Activated B cell treated with CpG ODN at 0.5 μM for 24 hours (primary cell): ENCODE measurements around the gene IL11RA. TPM values are rescaled to one million over a fixed set of nuclear protein-coding genes. Genes with fewer than 3 reads are reported as not detected.

Experiments used
- ATAC-seq: fragments of 200-7000 bp; cut with Tn5 transposase; one replicate; pipeline ENCODE4 v1.10.0; 2021; ENCODE audit warnings: low read depth, mild to moderate bottlenecking, moderate library complexity
- CTCF ChIA-PET: fragments of 350-600 bp; sonication (Branson Sonifier 250); formaldehyde crosslinking; loops from one replicate; lab custom pipeline; 2021; ENCODE audit warnings: antibody characterized with exemption; lab: Charles Lee
- POLR2A ChIA-PET: fragments of 350-600 bp; sonication (Branson Sonifier 250); formaldehyde crosslinking; loops from one replicate; lab custom pipeline; 2021; ENCODE audit warnings: antibody characterized with exemption; lab: Charles Lee
- DNase-seq: peaks from one replicate; pipeline ENCODE4 v3.0.0; 2022
- H3K27ac Mint-ChIP-seq: one replicate; pipeline ENCODE4 v1.8.0; 2020; ENCODE audit warnings: mixed read lengths
- H3K27me3 Mint-ChIP-seq: one replicate; pipeline ENCODE4 v1.8.0; 2021; ENCODE audit warnings: mixed read lengths
- H3K36me3 Mint-ChIP-seq: one replicate; pipeline ENCODE4 v1.8.0; 2021; ENCODE audit warnings: low read depth, mixed read lengths
- H3K4me1 Mint-ChIP-seq: one replicate; pipeline ENCODE4 v1.8.0; 2021; ENCODE audit warnings: mixed read lengths
- H3K4me3 Mint-ChIP-seq: one replicate; pipeline ENCODE4 v1.8.0; 2020; ENCODE audit warnings: mild to moderate bottlenecking, mixed read lengths
- H3K9me3 Mint-ChIP-seq: one replicate; pipeline ENCODE4 v1.8.0; 2020; ENCODE audit warnings: mixed read lengths
- intact Hi-C: fragments of 100-400 bp; cut with micrococcal nuclease; formaldehyde crosslinking; loops from one replicate; pipeline ENCODE4 v1.15.1; 2024
- total RNA-seq: library from RNA; stranded (reverse); gene quantifications from 2 replicates; pipeline ENCODE4 v1.2.3, GENCODE V29; 2022
- TF ChIP-seq, protein P1 (sequence below): fragments of 200-600 bp; IDR thresholded peaks from one replicate; pipeline ENCODE4 v1.8.0; 2022; ENCODE audit warnings: antibody characterized with exemption, mild to moderate bottlenecking

Gene IL11RA
- total RNA-seq, 1 donor from 2014 or later, result 18.8 TPM

- Mint-ChIP-seq H3K27me3 (no peaks in the 10 kb centered on the region), H3K27ac (no peak overlapping the region), H3K9me3 (no peaks in the 10 kb centered on the region), H3K36me3 (peaks cover 12% of the 10 kb centered on the region), H3K4me1 (peaks cover 8% of the 10 kb centered on the region), H3K4me3 (no peak overlapping the region)
- intact Hi-C loops, result no loop called here
- TF ChIP-seq, protein P1, sequence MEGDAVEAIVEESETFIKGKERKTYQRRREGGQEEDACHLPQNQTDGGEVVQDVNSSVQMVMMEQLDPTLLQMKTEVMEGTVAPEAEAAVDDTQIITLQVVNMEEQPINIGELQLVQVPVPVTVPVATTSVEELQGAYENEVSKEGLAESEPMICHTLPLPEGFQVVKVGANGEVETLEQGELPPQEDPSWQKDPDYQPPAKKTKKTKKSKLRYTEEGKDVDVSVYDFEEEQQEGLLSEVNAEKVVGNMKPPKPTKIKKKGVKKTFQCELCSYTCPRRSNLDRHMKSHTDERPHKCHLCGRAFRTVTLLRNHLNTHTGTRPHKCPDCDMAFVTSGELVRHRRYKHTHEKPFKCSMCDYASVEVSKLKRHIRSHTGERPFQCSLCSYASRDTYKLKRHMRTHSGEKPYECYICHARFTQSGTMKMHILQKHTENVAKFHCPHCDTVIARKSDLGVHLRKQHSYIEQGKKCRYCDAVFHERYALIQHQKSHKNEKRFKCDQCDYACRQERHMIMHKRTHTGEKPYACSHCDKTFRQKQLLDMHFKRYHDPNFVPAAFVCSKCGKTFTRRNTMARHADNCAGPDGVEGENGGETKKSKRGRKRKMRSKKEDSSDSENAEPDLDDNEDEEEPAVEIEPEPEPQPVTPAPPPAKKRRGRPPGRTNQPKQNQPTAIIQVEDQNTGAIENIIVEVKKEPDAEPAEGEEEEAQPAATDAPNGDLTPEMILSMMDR, result no peak
- ChIA-PET CTCF (no interaction called here), POLR2A (interaction anchor here (0.9 kb wide), 1 partner anchor 10 kb away, joined by 3 read pairs; no protein-coding TSS in a partner anchor)
- no peak for DNase-seq
- no peak for ATAC-seq
These were observed 2.5 kb downstream of the IL11RA start for GRCh38 chr9:34654323-34655051.

DNA sequence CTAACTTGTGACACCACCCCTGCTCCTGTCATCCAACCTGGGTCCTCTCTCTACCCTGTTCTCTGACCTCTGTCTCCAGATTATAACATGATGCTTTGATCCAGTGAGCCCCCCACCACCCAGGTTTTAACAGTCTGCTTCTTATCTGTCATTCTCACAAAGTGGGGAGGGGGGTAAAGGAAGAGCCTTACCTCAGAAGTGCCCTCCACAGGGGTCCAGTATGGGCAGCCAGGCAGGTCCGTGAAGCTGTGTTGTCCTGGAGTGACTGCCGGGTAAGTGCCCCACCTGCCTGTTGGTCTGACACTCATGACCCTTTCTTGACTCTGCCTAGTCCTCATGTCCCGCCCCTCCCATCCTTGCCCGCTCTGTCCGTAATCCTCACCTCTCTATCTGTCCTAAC, 3.4 kb downstream of the IL11RA start:
- Mint-ChIP-seq H3K4me1 (peaks cover 8% of the 10 kb centered on the region), H3K27me3 (no peaks in the 10 kb centered on the region), H3K27ac (no peak overlapping the region), H3K36me3 (peaks cover 6% of the 10 kb centered on the region), H3K9me3 (no peaks in the 10 kb centered on the region), H3K4me3 (no peak overlapping the region)
- intact Hi-C loops, result no loop called here
- TF ChIP-seq, protein P1, result no peak
- CTCF ChIA-PET, result no interaction called here
- ATAC-seq, result no peak
- POLR2A ChIA-PET, result interaction anchor here (0.6 kb wide), 1 partner anchor 22 kb away, joined by 3 read pairs; no protein-coding TSS in a partner anchor
- no peak for DNase-seq

- Mint-ChIP-seq H3K4me1 (peaks cover 8% of the 10 kb centered on the region), H3K4me3 (no peak overlapping the region), H3K9me3 (no peaks in the 10 kb centered on the region), H3K36me3 (no peaks in the 10 kb centered on the region), H3K27ac (no peak overlapping the region), H3K27me3 (no peaks in the 10 kb centered on the region)
- CTCF ChIA-PET, result no interaction called here
- no peak for DNase-seq
- intact Hi-C loops, result no loop called here
- POLR2A ChIA-PET, result interaction anchor here (1.0 kb wide), 1 partner anchor 8 kb away, joined by 7 read pairs; no protein-coding TSS in a partner anchor
- TF ChIP-seq, protein P1, result no peak
- no peak for ATAC-seq
These were observed 5.0 kb downstream of the IL11RA start for GRCh38 chr9:34656992-34657391.

DNA sequence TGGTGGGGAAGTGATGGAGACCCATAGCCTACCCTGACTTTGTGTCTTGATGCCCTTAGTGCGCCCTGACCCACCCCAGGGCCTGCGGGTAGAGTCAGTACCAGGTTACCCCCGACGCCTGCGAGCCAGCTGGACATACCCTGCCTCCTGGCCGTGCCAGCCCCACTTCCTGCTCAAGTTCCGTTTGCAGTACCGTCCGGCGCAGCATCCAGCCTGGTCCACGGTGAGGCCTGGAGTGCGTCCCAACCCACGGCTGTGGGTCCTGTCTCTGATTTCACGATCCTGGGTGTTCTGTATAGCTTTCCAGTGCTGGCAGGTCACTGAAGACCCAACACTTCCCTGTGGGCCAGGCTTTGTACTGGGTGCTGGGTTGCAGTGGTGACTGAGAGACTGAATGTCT, 6.5 kb downstream of the IL11RA start:
- Mint-ChIP-seq H3K4me3 (no peak overlapping the region), H3K27ac (no peak overlapping the region), H3K4me1 (no peaks in the 10 kb centered on the region), H3K9me3 (no peaks in the 10 kb centered on the region), H3K27me3 (no peaks in the 10 kb centered on the region), H3K36me3 (no peaks in the 10 kb centered on the region)
- POLR2A ChIA-PET, result no interaction called here
- CTCF ChIA-PET, result interaction anchor here (0.6 to 1.4 kb wide), 2 partner anchors 12 to 33 kb away, joined by 3 read pairs; partner anchors contain the start of gene GALT
- DNase-seq, result no peak
- no peak for ATAC-seq
- intact Hi-C loops, result no loop called here
- TF ChIP-seq, protein P1, result no peak

- TF ChIP-seq, protein P1, result no peak
- POLR2A ChIA-PET, result interaction anchor here (0.6 kb wide), 1 partner anchor 818 kb away, joined by 3 read pairs; no protein-coding TSS in a partner anchor
- intact Hi-C loops, result loop anchor here (10.0 kb wide), 1 partner anchor 1075 kb away; the partner anchor contains the start of genes CREB3 and TLN1
- H3K36me3 Mint-ChIP-seq, result no peaks in the 10 kb centered on the region
- H3K9me3 Mint-ChIP-seq, result no peaks in the 10 kb centered on the region
- H3K27ac Mint-ChIP-seq, result no peak overlapping the region
- H3K4me1 Mint-ChIP-seq, result peaks cover 7% of the 10 kb centered on the region
- no peak for ATAC-seq
- H3K4me3 Mint-ChIP-seq, result no peak overlapping the region
- DNase-seq, result no peak
- CTCF ChIA-PET, result interaction anchor here (1.5 to 2.9 kb wide), 2 partner anchors 13 to 26 kb away, joined by 3 to 8 read pairs; partner anchors contain the start of gene GALT
- H3K27me3 Mint-ChIP-seq, result no peaks in the 10 kb centered on the region
These were observed 7.7 kb downstream of the IL11RA start for GRCh38 chr9:34659592-34660253.
